Lower lobe of right lung (tissue), 2 donors: Measurements from ENCODE around the gene CDPF1. TPM values are rescaled to one million over a fixed set of nuclear protein-coding genes. Genes with fewer than 3 reads are reported as not detected.
"Not testable (repeated sequence)": the region's sequence is repeated elsewhere in the genome, so short reads cannot be mapped to it uniquely, and the experiment has no call there.

Experiments
- ATAC-seq, 2 donors: fragments of 200-7000 bp; cut with Tn5 transposase; one replicate each; pipeline ENCODE4 v1.9.1; 2020 to 2022; ENCODE audit warnings: mild to moderate bottlenecking in 2 of 2, moderate library complexity in 2 of 2
- DNase-seq: peaks from one replicate; pipeline ENCODE4 v3.0.0-alpha.2; 2020
- H3K27ac ChIP-seq: fragments of 200-600 bp; one replicate; pipeline ENCODE4 v1.8.0; 2022
- H3K27me3 ChIP-seq: fragments of 200-600 bp; one replicate; pipeline ENCODE4 v1.8.0; 2022; ENCODE audit warnings: low read depth
- H3K36me3 ChIP-seq: fragments of 200-600 bp; one replicate; pipeline ENCODE4 v1.8.0; 2022; ENCODE audit warnings: mild to moderate bottlenecking
- H3K4me1 ChIP-seq: fragments of 200-600 bp; one replicate; pipeline ENCODE4 v1.8.0; 2022
- H3K4me3 ChIP-seq: fragments of 200-600 bp; one replicate; pipeline ENCODE4 v1.8.0; 2022; ENCODE audit warnings: mild to moderate bottlenecking
- H3K9me3 ChIP-seq: fragments of 200-600 bp; one replicate; pipeline ENCODE4 v1.8.0; 2022
- intact Hi-C: fragments of 100-400 bp; cut with DNase I; formaldehyde crosslinking; loops from one replicate; pipeline ENCODE4 v1.11.0; 2022
- total RNA-seq: library from RNA; stranded (reverse); fragmentation: NEBNext Ultra II Directional; extraction: Animal tissue kit (Norgen Biotek cat#: 25700); gene quantifications from one replicate; pipeline ENCODE4 v1.2.1, GENCODE V29; 2021
- TF ChIP-seq, protein P1 (sequence below): fragments of 200-600 bp; IDR thresholded peaks from one replicate; pipeline ENCODE4 v1.8.0; 2022; ENCODE audit warnings: antibody characterized with exemption, mild to moderate bottlenecking
- donor health status: DM: no; HTN: yes; CAD: no; lungs with severe emphysema.

Gene CDPF1
- total RNA-seq, 1 donor from 2014 or later: 7.1 TPM

DNA sequence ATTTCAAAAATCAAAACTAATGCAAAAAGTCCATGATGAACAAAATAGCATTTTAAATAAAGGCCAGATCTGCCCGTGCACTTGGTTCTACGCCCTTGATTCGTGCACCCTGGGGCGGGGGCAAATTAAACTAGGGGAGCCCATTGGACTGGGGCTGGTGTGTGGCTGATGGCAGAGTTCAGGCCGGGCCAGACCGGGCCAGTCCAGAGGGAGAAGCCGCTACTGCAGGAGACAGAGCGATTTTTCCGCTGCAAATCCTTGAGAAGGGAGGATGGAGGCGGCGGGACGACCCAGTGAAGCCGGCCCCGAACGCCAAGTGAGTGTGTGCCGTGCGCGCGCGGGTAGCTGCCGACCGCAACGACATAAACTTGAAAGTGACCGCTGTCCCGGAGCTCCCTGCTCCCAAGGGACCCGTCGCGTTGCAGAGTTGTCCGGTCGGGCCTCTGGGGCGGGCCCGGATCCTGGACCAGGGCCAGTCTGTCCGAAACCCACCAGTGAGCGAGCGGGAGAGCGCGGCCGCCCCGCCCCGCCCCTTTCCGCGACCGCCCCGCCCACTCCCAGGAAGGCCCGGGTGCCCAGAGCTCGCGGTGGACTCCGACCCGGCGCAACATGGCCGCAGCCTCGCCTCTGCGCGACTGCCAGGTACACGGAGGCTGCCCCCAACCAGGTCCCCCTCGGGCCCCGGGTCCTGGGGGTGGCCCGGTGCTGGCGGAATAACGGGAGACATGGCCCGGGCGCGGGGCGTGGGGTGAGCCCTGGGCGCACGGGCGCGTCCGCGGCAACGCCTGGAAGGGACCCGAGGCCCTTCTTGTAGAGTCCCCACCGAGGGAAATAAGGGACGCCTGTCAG is 17.6 kb upstream of the CDPF1 start, which contains the start of gene TTC38:
TSS of gene TTC38 (plus strand) at position 578 of the 849 bp plus-strand sequence. CDS start at position 610, 32 bp downstream.
- Histone ChIP-seq H3K4me3 (peak within 1 kb of the TSS; percentile 97), H3K27ac (peak within 1 kb of the TSS; percentile 84), H3K36me3 (peaks cover 11% of the 10 kb centered on the region), H3K9me3 (no peaks in the 10 kb centered on the region), H3K4me1 (peaks cover 29% of the 10 kb centered on the region), H3K27me3 (no peaks in the 10 kb centered on the region)
- TF ChIP-seq, protein P1, sequence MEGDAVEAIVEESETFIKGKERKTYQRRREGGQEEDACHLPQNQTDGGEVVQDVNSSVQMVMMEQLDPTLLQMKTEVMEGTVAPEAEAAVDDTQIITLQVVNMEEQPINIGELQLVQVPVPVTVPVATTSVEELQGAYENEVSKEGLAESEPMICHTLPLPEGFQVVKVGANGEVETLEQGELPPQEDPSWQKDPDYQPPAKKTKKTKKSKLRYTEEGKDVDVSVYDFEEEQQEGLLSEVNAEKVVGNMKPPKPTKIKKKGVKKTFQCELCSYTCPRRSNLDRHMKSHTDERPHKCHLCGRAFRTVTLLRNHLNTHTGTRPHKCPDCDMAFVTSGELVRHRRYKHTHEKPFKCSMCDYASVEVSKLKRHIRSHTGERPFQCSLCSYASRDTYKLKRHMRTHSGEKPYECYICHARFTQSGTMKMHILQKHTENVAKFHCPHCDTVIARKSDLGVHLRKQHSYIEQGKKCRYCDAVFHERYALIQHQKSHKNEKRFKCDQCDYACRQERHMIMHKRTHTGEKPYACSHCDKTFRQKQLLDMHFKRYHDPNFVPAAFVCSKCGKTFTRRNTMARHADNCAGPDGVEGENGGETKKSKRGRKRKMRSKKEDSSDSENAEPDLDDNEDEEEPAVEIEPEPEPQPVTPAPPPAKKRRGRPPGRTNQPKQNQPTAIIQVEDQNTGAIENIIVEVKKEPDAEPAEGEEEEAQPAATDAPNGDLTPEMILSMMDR: no peak
- peak; percentile 98 for ATAC-seq
- peak; percentile 95 for DNase-seq
- intact Hi-C loops: no loop called here

DNA sequence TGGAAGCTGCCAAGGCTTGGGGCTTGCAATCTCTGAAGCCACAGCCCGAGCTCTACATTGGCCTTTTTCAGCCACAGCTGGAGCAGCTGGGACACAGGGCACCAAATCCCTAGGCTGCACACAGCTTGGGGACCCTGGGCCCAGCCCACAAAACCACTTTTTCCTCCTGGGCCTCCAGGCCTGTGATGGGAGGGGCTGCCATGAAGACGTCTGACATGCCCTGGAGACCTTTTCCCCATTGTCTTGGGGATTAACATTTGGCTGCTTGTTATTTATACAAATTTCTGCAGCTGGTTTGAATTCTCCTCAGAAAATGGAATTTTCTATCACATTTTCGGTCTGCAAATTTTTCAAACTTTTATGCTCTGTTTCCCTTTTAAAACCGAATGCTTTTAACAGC is 15.5 kb upstream of the CDPF1 start:
- DNase-seq, H3K9me3 ChIP-seq, H3K36me3 ChIP-seq, H3K4me3 ChIP-seq, ATAC-seq, H3K27ac ChIP-seq, intact Hi-C loops: not testable (repeated sequence)
- peaks cover 10% of the 10 kb centered on the region for H3K27me3 ChIP-seq
- peaks cover 29% of the 10 kb centered on the region for H3K4me1 ChIP-seq

DNA sequence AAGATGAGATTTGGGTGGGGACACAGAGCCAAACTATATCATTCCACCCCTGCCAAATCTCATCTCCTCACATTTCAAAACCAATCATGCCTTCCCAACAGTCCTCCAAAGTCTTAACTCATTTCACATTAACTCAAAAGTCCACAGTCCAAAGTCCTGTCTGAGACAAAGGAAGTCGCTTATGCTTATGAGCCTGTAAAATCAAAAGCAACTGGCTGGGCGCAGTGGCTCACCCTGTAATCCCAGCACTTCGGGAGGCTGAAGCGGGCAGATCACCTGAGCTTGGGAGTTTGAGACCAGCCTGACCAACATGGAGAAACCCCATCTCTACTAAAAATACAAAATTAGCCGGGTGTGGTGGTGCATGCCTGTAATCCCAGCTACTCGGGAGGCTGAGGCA is 14.4 kb upstream of the CDPF1 start:
- DNase-seq, H3K9me3 ChIP-seq, H3K27ac ChIP-seq, ATAC-seq, H3K4me3 ChIP-seq, H3K36me3 ChIP-seq, intact Hi-C loops: not testable (repeated sequence)
- Histone ChIP-seq H3K4me1 (peaks cover 26% of the 10 kb centered on the region), H3K27me3 (peaks cover 10% of the 10 kb centered on the region)

DNA sequence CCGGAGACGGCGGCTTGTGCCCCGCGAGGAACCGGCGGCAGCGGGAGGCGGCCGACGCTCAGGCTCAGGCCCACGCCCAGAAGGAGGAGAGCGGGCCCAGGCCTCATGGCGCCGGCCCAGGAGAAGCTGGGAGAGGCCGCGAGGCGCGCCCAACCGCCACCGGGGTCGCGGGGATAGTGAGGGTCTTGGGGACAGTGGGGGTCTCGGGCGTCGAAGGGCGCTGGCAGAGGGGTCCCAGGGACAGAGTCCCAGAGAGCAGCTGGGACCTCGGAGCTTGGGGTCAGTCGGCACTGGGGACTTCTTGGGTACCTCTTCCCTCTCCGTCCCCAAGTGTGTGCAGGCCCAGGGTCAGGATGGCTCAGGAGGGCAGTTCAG is 13.1 kb upstream of the CDPF1 start, which contains the start of gene PKDREJ:
TSS of gene PKDREJ (minus strand) at position 128 of the 375 bp plus-strand sequence. CDS start at position 107, 21 bp downstream.
- ATAC-seq: no peak
- Histone ChIP-seq H3K4me3 (peak within 1 kb of the TSS; percentile 32), H3K27me3 (peaks cover 10% of the 10 kb centered on the region), H3K36me3 (no peaks in the 10 kb centered on the region), H3K9me3 (no peaks in the 10 kb centered on the region), H3K27ac (no peak within 1 kb of the TSS), H3K4me1 (peaks cover 13% of the 10 kb centered on the region)
- intact Hi-C loops: no loop called here
- DNase-seq: no peak
- TF ChIP-seq, protein P1: no peak

DNA sequence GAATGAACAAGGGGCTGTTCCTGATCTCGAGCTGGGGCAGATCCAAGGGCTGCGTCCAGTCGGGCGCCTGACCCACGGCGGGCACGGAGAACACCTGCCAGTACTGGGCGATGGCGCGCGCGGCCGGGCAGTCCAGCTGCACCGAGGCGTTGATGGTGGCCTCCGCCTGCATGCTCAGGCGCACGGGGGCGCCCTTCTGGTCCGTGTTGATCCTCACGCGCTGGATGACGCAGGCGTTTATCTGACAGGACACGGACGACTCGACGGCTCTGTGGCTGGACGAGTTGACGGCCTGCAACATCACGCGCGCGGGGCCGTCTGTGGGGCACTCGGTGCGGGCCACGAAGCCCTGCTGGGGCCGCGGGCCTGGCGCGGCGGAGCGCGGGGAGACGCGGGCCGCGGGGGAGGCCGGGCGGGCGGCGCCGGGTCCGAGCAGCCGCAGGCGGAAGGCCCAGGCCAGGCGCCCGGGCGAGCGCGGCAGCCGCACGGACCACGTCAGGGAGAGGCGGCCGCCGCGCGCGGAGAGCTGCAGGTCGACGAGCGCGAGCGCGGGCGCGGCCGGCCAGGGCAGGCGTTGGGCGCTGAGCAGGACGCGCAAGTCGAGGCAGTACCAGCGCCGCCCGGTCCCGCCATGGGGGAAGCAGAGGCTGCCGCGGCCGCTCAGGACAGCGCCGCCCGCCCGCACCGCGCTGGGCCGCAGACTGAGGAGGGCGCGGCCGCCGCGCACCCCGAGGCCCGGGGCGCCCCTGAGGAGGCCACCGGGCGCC is 12.5 kb upstream of the CDPF1 start:
- intact Hi-C loops: no loop called here
- Histone ChIP-seq H3K27ac (no peak overlapping the region), H3K4me1 (peaks cover 11% of the 10 kb centered on the region), H3K27me3 (peaks cover 10% of the 10 kb centered on the region), H3K4me3 (peak overlapping the region; percentile 32), H3K9me3 (no peaks in the 10 kb centered on the region), H3K36me3 (no peaks in the 10 kb centered on the region)
- peak; percentile 65 to 67 for ATAC-seq
- TF ChIP-seq, protein P1: peak; percentile 40
- peak; percentile 84 for DNase-seq

DNA sequence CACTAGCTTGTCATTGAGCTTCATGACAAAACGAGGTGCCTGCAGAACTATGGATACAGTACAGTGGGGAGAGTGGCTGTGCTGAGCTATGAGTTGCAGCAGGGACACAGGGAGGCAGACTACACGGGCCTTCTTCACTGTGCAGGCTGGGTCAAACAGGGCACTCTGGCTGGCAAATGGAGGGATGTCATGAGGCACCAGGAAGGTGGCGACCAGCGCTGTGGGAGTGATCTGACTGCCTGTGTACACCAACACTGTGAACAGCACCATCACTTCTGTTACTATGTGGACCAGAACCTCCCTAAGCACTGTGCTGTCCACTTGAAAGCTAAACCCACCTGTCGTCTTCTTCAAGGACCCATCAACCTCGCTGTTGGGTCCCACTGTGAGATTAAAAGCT is 9.9 kb upstream of the CDPF1 start:
- Histone ChIP-seq H3K27ac (no peak overlapping the region), H3K36me3 (no peaks in the 10 kb centered on the region), H3K27me3 (peaks cover 10% of the 10 kb centered on the region), H3K4me1 (peaks cover 3% of the 10 kb centered on the region), H3K4me3 (no peak overlapping the region), H3K9me3 (no peaks in the 10 kb centered on the region)
- intact Hi-C loops: no loop called here
- ATAC-seq (no peak), DNase-seq (no peak)
- TF ChIP-seq, protein P1: no peak
